Fibroblast of the aortic adventitia (primary cell): ENCODE measurements around the gene COX4I1. TPM values are rescaled to one million over a fixed set of nuclear protein-coding genes. Genes with fewer than 3 reads are reported as not detected.

ENCODE experiments used
- DNase-seq: peaks from one replicate; pipeline ENCODE4 v3.0.0-alpha.2; 2010; ENCODE audit warnings: low read depth
- H3K4me3 ChIP-seq: 2 replicates; pipeline ENCODE4 v1.5.1; 2011; ENCODE audit warnings: low read depth, mild to moderate bottlenecking, control low read depth, low read length, moderate library complexity
- total RNA-seq: library from RNA; depleted of rRNA; stranded (reverse); fragments of >200 nt; gene quantifications from 2 replicates; pipeline ENCODE4 v1.2.3, GENCODE V29; 2012; ENCODE audit warnings: low replicate concordance
- TF ChIP-seq, protein P1 (sequence below): IDR thresholded peaks from 2 replicates; pipeline ENCODE4 v1.5.1; 2011; ENCODE audit warnings: mild to moderate bottlenecking, low read length, control low read depth, inconsistent platforms; ENCODE audit not compliant: insufficient read depth

Gene COX4I1
- total RNA-seq, 1 donor = 421 TPM

DNA sequence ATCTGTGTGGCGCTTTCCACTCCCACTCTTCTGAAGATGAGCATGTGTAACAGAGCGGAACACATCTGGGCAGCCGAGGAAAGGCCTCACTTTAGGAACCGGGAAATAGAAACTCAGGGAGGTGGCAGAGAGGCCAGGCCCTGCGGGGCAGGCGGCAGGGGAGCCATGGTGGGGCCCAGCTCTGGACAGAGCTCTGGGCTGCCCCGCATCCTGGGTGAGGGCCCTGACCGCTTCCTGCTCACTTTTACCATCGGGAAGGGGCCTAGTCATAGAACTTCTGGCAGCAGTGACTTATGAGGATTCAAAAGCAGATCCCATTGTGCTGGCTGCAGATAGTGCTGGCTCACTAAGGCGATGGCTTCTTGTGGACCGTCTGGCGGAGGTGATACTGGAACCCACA is 22.6 kb downstream of the COX4I1 start:
- no peak overlapping the region for H3K4me3 ChIP-seq
- TF ChIP-seq, protein P1, sequence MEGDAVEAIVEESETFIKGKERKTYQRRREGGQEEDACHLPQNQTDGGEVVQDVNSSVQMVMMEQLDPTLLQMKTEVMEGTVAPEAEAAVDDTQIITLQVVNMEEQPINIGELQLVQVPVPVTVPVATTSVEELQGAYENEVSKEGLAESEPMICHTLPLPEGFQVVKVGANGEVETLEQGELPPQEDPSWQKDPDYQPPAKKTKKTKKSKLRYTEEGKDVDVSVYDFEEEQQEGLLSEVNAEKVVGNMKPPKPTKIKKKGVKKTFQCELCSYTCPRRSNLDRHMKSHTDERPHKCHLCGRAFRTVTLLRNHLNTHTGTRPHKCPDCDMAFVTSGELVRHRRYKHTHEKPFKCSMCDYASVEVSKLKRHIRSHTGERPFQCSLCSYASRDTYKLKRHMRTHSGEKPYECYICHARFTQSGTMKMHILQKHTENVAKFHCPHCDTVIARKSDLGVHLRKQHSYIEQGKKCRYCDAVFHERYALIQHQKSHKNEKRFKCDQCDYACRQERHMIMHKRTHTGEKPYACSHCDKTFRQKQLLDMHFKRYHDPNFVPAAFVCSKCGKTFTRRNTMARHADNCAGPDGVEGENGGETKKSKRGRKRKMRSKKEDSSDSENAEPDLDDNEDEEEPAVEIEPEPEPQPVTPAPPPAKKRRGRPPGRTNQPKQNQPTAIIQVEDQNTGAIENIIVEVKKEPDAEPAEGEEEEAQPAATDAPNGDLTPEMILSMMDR = no peak
- DNase-seq = no peak

DNA sequence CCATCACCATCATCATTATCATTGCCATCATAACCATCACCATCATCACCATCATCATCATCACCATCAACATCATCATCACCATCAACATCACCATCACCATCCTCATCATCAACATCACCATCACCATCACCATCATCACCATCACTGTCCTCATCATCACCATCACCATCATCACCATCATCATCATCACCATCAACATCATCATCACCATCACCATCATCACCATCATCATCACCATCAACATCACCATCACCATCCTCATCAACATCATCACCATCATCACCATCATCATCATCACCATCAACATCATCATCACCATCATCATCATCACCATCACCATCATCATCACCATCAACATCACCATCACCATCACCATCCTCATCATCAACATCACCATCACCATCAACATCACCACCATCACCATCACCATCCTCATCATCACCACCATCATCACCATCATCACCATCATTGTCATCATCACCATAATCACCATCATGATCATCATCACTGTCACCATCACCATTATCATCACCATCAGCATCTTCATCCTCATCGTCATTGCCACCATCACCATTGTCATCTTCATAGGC is 23.9 kb downstream of the COX4I1 start:
- TF ChIP-seq, protein P1 = no peak
- no peak overlapping the region for H3K4me3 ChIP-seq
- no peak for DNase-seq

DNA sequence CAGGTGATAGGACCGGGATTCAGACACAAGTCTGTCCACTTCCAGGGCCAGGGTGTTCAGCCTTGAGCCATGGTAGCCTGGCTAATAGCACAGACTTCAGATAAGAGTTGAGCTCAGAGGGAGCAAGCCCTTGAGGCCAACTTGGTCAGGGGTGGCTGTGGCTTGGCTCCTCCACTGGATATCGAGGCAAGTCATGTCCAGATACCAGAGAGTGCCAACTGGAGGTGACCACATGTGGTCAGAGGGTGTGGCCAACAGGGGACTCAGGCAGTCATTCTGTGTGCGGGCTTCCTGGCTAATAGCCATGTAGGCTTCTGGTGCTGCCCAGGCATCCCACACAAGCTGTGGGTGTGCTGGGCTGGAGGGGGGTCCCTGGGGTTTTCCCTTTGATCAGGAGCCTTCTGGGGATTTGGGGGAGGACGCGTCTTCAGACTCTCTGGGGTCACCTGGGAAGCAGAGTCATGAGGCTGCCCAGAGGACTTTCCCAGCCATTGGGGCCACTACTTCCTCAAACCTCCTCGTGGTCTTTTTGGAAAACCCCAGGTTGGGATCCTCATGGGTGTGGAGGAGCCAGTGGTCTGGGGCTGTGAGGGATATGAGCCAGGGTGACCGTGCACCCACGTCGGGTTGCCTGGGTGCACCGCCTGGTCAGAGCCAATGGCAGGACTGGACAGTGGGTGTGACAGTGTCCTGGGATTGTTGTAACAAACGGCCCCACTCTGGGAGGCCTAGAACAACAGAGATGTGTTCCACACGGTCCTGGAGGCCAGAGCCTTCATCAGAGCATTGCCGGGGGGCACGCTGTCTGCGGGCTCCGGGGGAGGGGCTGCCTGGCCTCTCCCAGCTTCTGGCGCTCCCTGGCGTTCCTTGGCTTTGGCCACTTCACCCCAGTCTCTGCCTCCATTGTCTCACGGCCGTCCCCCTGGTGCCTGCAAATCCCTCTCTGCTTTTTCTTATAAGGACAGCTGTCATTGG is 25.0 kb downstream of the COX4I1 start:
- TF ChIP-seq, protein P1 = no peak

GRCh38 chr16:85825326-85825725 is 25.8 kb downstream of the COX4I1 start:
- H3K4me3 ChIP-seq = no peak overlapping the region
- DNase-seq = no peak
- TF ChIP-seq, protein P1 = peak; percentile 2

More for the DNA sequence above, 25.0 kb downstream of the COX4I1 start:
- no peak for DNase-seq
- no peak overlapping the region for H3K4me3 ChIP-seq

DNA sequence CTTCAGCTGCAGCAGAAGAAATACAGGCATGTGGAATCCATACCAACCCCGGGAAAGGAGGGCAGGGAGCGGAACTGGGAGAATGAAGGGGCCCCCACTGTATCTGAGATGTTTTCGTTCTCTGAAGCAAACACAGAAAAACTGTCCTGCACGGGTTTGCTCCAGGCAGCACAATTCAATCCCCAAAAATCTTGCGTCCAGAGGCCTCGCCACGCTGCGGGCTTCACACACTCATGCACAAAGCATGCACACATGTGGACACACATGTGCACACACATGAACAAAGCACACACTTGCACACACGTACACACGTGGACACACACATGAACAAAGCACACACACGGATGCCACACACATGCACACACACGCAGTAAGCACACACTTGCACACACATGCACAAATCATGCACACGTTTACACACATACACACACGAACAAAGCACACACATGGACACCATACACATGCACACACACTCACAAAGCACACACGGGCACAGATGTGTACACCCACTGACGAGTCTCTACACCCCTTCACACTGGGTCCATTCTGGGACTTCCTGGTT is 27.3 kb downstream of the COX4I1 start:
- H3K4me3 ChIP-seq = no peak overlapping the region
- TF ChIP-seq, protein P1 = no peak
- DNase-seq = no peak

GRCh38 chr16:85828166-85828565 is 28.7 kb downstream of the COX4I1 start:
- TF ChIP-seq, protein P1 = no peak
- DNase-seq = no peak
- no peak overlapping the region for H3K4me3 ChIP-seq
